Small intestine (tissue), 7 donors: ENCODE results near the gene ZFYVE28. TPM values are rescaled to one million over a fixed set of nuclear protein-coding genes. Genes with fewer than 3 reads are reported as not detected.

Experiments
- DNase-seq, 2 donors: peaks; one replicate each; pipeline versions ENCODE4 v3.0.0 to v3.0.0-alpha.2; 2013
- FAIRE-seq: peaks from 2 replicates; lab custom pipeline; 2012; peaks lifted over from hg19 to GRCh38; lab: Jason Lieb, UNC
- H3K27ac ChIP-seq, 3 donors: one replicate each; pipeline ENCODE4 v1.5.1; 2013; ENCODE audit warnings: low read length in 2 of 3, mild to moderate bottlenecking in 2 of 3, control low read depth in 1 of 3, inconsistent platforms in 1 of 3, low read depth in 1 of 3, moderate library complexity in 1 of 3
- H3K27me3 ChIP-seq, 3 donors: one replicate each; pipeline ENCODE4 v1.6.1; 2013; ENCODE audit warnings: low read length in 3 of 3, inconsistent platforms in 1 of 3; ENCODE audit not compliant: control insufficient read depth in 3 of 3, insufficient read depth in 3 of 3
- H3K36me3 ChIP-seq, 3 donors: one replicate each; pipeline ENCODE4 v1.6.1; 2013; ENCODE audit warnings: low read length in 3 of 3, inconsistent platforms in 1 of 3, low read depth in 1 of 3, mild to moderate bottlenecking in 1 of 3, moderate library complexity in 1 of 3; ENCODE audit not compliant: control insufficient read depth in 3 of 3, insufficient read depth in 2 of 3
- H3K4me1 ChIP-seq, 3 donors: one replicate each; pipeline ENCODE4 v1.6.1; 2013; ENCODE audit warnings: low read length in 2 of 3, inconsistent platforms in 1 of 3, low read depth in 1 of 3, mild to moderate bottlenecking in 1 of 3, moderate library complexity in 1 of 3; ENCODE audit not compliant: control insufficient read depth in 3 of 3, insufficient read depth in 2 of 3
- H3K4me3 ChIP-seq, 3 donors: one replicate each; pipeline ENCODE4 v1.5.1; 2013; ENCODE audit warnings: low read length in 3 of 3, control low read depth in 1 of 3, inconsistent platforms in 1 of 3, low read depth in 1 of 3, mild to moderate bottlenecking in 1 of 3, moderate library complexity in 1 of 3
- H3K9me3 ChIP-seq, 2 donors: one replicate each; pipeline ENCODE4 v1.6.1; 2013; ENCODE audit warnings: low read depth in 1 of 2, low read length in 1 of 2; ENCODE audit not compliant: control insufficient read depth in 2 of 2, insufficient read depth in 1 of 2
- WGBS, 3 donors: extraction: QIAGEN DNeasy Blood & Tissue Kit; methylation state at CpG; one replicate each; pipeline ENCODE4 v1.1.7; 2013; 5-methylcytosine and 5-hydroxymethylcytosine counted together
- polyA plus RNA-seq, 4 donors: library from polyadenylated mRNA; stranded (reverse) in 3 of 4; unstranded in 1 of 4; fragments of 200-250 nt in 3 of 4; fragments of 120-200 nt in 1 of 4; gene quantifications; one replicate each; pipeline versions ENCODE4 v1.2.1 to v1.2.3, GENCODE V29; 2013
- donor health status: healthy with polysubstance abuse.
- donor health status: control.
- donor health status: control.
- donor health status: Bipolar disorder and iron deficiency.
- donor health status: healthy.

ZFYVE28 gene
- polyA plus RNA-seq, 4 donors = 8.6 to 29.5 (median 12.8) TPM

GRCh38 chr4:2443061-2443730, 24.8 kb upstream of the ZFYVE28 start:
- Histone ChIP-seq H3K9me3 (no peaks in the 10 kb centered on the region), H3K4me1 (peaks cover 0 to 4% (median 0%) of the 10 kb centered on the region in 3 donors), H3K36me3 (no peaks in the 10 kb centered on the region), H3K27me3 (no peaks in the 10 kb centered on the region), H3K4me3 (no peak overlapping the region), H3K27ac (no peak overlapping the region)
- no peak for FAIRE-seq
- no peak for DNase-seq
- 70 to 89% (median 85%) methylated on average over 19 to 20 of the region's 20 CpGs for WGBS, 3 donors

- FAIRE-seq (no peak), DNase-seq (no peak)
- H3K4me1 ChIP-seq = peaks cover 0 to 4% (median 0%) of the 10 kb centered on the region in 3 donors
- no peaks in the 10 kb centered on the region for H3K9me3 ChIP-seq
- H3K27ac ChIP-seq = no peak overlapping the region
- H3K27me3 ChIP-seq = no peaks in the 10 kb centered on the region
- H3K36me3 ChIP-seq = no peaks in the 10 kb centered on the region
- WGBS, 3 donors = 73 to 84% (median 79%) methylated on average over 17 to 20 of the region's 20 CpGs
- H3K4me3 ChIP-seq = no peak overlapping the region
Observed at GRCh38 chr4:2442175-2442993, 23.9 kb upstream of the ZFYVE28 start.

- Histone ChIP-seq H3K4me1 (peaks cover 0 to 4% (median 0%) of the 10 kb centered on the region in 3 donors), H3K27me3 (no peaks in the 10 kb centered on the region), H3K36me3 (no peaks in the 10 kb centered on the region), H3K27ac (no peak overlapping the region), H3K9me3 (no peaks in the 10 kb centered on the region), H3K4me3 (no peak overlapping the region)
- FAIRE-seq (no peak), DNase-seq (peak; percentile 62 to 84)
- WGBS, 3 donors = 36 to 50% (median 40%) methylated on average over 13 to 14 of the region's 14 CpGs
Observed at GRCh38 chr4:2441393-2442174, 23.1 kb upstream of the ZFYVE28 start.

GRCh38 chr4:2438822-2439718, 20.6 kb upstream of the ZFYVE28 start:
- Histone ChIP-seq H3K4me3 (no peak overlapping the region), H3K27me3 (no peaks in the 10 kb centered on the region), H3K27ac (no peak overlapping the region), H3K9me3 (no peaks in the 10 kb centered on the region), H3K36me3 (no peaks in the 10 kb centered on the region), H3K4me1 (peaks cover 0 to 4% (median 0%) of the 10 kb centered on the region in 3 donors)
- FAIRE-seq (no peak), DNase-seq (no peak)
- WGBS, 3 donors = 85 to 89% (median 86%) methylated on average over 16 of the region's 16 CpGs

- Histone ChIP-seq H3K27ac (no peak overlapping the region), H3K9me3 (no peaks in the 10 kb centered on the region), H3K4me1 (peaks cover 0 to 4% (median 0%) of the 10 kb centered on the region in 3 donors), H3K4me3 (no peak overlapping the region), H3K27me3 (no peaks in the 10 kb centered on the region), H3K36me3 (no peaks in the 10 kb centered on the region)
- 81 to 83% (median 83%) methylated on average over 25 of the region's 25 CpGs for WGBS, 3 donors
- FAIRE-seq = no peak
- no peak for DNase-seq
Observed at GRCh38 chr4:2437475-2438215, 19.2 kb upstream of the ZFYVE28 start.

- 83 to 87% (median 86%) methylated on average over 28 to 30 of the region's 30 CpGs for WGBS, 3 donors
- no peaks in the 10 kb centered on the region for H3K27me3 ChIP-seq
- H3K27ac ChIP-seq = no peak overlapping the region
- DNase-seq (no peak), FAIRE-seq (no peak)
- H3K4me3 ChIP-seq = no peak overlapping the region
- no peaks in the 10 kb centered on the region for H3K9me3 ChIP-seq
- H3K4me1 ChIP-seq = peaks cover 0 to 4% (median 0%) of the 10 kb centered on the region in 3 donors
- H3K36me3 ChIP-seq = no peaks in the 10 kb centered on the region
Observed at GRCh38 chr4:2436761-2437474, 18.5 kb upstream of the ZFYVE28 start.

GRCh38 chr4:2436301-2436700, 17.9 kb upstream of the ZFYVE28 start:
- Histone ChIP-seq H3K4me3 (no peak overlapping the region), H3K9me3 (no peaks in the 10 kb centered on the region), H3K27me3 (no peaks in the 10 kb centered on the region), H3K36me3 (no peaks in the 10 kb centered on the region), H3K4me1 (peaks cover 0 to under 1% (median 0%) of the 10 kb centered on the region in 3 donors), H3K27ac (no peak overlapping the region)
- FAIRE-seq = no peak
- DNase-seq = peak in 1 of 2 donors; percentile 48
- WGBS, 3 donors = 27 to 58% (median 35%) methylated on average over 10 of the region's 10 CpGs
